Choroid plexus epithelial cell (primary cell): ENCODE data around the gene SUDS3.

Experiments used
- DNase-seq: peaks from one replicate; pipeline ENCODE4 v3.0.0-alpha.2; 2010; ENCODE audit warnings: low read depth
- H3K4me3 ChIP-seq: 2 replicates; pipeline ENCODE4 v1.5.1; 2011; ENCODE audit warnings: low read depth, mild to moderate bottlenecking, control low read depth, low read length, moderate library complexity
- CTCF ChIP-seq: conservative IDR thresholded peaks from 2 replicates; pipeline ENCODE4 v1.5.1; 2011; ENCODE audit warnings: low read depth, mild to moderate bottlenecking, control low read depth, inconsistent platforms, low read length, moderate library complexity

The SUDS3 gene

GRCh38 chr12:118356809-118357256, 19.5 kb upstream of the SUDS3 start:
- H3K4me3 ChIP-seq = no peak overlapping the region
- no peak for TF ChIP-seq CTCF
- DNase-seq = peak; percentile 94

- H3K4me3 ChIP-seq = no peak overlapping the region
- DNase-seq = peak; percentile 71
- no peak for TF ChIP-seq CTCF
Observed at GRCh38 chr12:118357257-118358007, 18.9 kb upstream of the SUDS3 start.

DNA sequence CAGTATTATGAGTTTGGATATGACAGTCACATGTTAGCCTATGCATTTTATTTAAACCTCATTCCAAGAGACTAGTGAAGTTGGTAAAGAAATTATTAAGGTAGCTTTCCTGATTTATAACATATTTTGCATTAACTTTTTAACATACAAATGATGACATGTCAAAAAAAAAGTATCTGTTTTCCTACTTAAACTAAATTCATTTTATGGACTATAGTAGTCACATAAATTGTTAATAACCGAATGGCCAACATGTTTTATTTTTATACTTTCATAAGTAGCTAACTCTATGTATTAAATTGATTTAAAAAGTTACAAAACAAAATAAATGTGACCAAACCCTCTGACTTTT, 18.4 kb upstream of the SUDS3 start:
- no peak overlapping the region for H3K4me3 ChIP-seq
- DNase-seq = no peak
- no peak for TF ChIP-seq CTCF

- H3K4me3 ChIP-seq = no peak overlapping the region
- no peak for TF ChIP-seq CTCF
- DNase-seq = no peak
Observed at GRCh38 chr12:118358612-118359540, 17.5 kb upstream of the SUDS3 start.

DNA sequence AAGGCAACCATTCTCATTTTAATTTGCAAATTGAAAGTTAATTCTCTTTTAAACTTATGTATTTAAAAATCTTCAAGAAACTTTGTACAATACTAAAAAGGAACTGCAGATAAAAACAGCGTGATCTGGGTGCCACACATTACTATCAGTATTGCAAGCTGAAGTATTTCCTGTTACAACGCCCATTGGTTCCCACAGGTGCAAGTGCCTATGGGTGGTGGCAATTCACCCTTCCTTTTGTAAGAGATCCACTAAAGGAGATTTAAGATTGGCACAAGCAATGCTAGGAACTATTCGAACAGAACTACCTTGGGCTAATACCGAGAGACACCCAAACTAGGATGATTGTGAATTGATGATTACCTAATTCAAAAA, 16.8 kb upstream of the SUDS3 start:
- no peak for DNase-seq
- no peak overlapping the region for H3K4me3 ChIP-seq
- TF ChIP-seq CTCF = no peak

DNA sequence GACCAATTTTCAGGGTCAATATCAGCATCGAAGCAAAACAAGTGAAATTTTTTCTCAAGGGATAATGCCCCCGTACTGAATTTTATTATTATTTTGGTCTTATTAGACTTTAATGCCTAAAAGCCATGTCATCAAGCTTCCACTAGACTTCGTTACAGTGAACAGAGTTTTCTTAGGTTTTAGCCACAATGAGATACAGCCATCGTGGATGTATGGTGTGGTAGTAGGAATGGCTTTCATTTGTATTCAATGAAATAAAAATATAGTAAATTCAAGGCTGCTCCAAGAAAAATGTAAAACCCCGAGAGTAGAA, 15.3 kb upstream of the SUDS3 start:
- H3K4me3 ChIP-seq = no peak overlapping the region
- no peak for TF ChIP-seq CTCF
- DNase-seq = no peak
